ENCODE data around the gene KLK1.
"Not testable (repeated sequence)": the region's sequence is repeated elsewhere in the genome, so short reads cannot be mapped to it uniquely, and the experiment has no call there.

The KLK1 gene

GRCh38 chr19:50791594-50792271 is 31.9 kb downstream of the KLK1 start:
- DNase-seq = no peak

DNA sequence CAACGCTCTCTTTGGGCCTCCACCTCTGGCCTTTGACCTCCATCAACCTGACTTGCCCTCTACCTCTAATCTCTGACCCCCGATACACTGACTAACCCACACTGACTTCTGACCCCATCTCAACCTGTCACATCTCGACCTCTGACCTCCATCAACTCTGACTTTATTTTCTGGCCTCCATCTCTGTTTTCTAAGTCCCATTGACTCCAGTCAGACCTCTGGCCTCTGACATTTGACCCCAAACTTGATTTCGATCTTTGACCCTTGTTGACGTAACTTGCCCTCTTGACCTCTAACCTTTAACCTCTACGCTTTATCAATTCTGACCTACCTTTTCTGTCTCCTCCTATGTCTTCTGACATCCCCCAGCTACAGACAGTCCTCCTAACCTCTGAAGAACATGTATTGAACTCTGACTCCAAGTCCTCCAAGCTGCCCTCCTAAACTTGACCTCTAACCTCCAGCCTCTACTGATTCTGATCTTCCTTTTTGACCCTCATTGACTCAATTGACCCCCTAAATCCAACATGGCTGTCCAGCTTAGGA is 32.6 kb downstream of the KLK1 start:
- DNase-seq = no peak

DNA sequence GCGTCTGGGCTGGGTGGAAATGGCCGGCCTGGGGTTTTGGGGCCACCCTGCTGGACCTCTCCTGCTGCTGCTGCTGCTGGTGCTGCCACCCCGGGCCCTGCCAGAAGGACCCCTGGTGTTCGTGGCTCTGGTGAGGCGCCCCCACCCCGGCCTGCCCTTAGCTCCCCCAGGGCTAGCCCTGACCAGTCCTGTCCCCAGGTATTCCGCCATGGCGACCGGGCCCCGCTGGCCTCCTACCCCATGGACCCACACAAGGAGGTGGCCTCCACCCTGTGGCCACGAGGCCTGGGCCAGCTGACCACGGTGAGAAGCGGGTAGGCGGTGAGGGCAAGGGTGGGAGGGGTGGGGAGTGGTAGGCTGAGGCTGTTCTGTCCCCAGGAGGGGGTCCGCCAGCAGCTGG is 33.2 kb downstream of the KLK1 start, which contains the start of gene ACP4:
TSS of gene ACP4 (plus strand) at position 20 of the 400 bp plus-strand sequence. CDS start at position 20, 0 bp downstream.
- DNase-seq = no peak

DNA sequence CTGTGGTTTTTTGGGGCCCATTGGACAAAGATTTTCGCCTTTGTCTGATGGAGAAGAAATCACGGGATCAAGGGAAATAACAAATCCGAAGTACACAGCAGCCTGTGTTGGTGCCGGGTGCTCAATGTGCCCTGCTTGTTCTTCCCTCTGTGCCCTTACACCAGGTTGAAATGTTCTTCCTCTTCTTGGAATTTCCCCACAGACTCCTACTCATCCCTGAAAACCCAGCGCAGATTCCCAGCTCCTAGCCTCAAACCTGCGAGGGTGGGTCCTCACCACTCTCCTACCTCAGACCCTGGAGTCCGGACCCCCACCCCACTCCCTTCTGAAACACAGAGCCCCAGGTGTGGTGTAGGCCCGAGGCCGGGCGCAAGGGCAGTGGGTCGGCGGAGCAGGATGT is 38.3 kb downstream of the KLK1 start:
- no peak for DNase-seq

DNA sequence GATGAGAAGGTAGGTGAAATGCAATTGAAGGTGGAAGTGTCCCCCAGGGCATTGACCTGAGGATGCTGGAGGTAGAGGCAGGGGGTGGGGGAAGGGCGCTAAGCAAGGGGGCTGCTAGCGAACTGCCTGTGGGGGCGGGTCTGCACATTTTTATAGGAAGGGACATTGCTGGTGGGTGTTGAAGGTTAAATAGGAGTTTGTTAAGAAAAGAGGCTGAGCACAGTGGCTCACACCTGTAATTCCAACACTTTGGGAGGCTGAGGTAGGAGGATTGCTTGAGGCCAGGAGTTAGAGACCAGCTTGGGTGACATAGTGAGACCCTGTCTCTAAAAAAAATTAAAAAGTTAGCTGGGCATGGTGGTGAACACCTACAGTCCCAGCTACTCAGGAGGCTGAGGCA is 38.9 kb downstream of the KLK1 start:
- no peak for DNase-seq

GRCh38 chr19:50783848-50784152 is 39.8 kb downstream of the KLK1 start:
- DNase-seq = not testable (repeated sequence)

- no peak for DNase-seq
Observed at GRCh38 chr19:50780753-50781435, 42.7 kb downstream of the KLK1 start.

DNA sequence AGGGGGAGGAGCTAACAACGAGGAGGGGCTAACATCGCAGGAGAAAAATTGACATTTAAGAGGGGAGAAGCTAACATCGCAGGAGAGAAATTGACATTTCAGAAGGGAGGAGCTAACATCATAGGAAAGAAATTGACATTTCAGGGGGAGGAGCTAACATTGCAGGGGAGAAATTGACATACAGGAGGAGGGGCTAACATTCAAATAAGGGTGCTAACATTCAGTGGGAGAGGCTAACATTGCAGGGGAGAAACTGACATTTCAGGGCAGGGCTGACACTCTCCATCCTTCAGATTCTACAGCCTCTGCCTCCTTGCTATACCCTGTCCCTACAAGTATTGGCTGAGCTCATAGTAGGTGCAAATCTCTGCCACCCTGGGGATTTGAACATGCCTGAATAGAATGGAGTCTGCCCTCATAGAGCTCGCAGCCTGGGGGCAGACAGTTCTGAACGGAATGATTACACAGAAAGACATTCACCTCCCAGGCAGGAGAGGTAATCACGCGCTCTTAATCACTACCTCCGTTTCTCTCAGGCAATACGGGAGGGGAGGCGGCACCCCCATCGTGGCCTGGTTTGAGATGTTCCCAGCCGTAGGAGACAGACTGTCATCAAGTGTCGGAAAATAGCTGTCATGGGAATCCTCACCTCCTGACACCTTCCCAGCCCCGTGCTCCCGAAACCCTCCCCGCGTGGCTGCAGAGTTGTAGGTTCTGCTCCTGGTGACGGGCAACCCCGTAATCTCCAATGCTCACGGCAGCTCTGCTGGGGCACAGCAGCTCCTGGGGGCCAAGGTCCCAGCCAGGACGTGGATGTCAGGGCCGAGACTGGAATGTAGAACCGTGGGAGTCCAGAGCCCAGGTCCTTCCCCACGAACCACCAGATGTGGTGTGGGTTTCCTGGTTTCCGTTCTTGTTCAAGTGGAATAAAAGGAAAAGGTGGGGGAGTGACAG is 43.8 kb downstream of the KLK1 start:
- DNase-seq = no peak

DNA sequence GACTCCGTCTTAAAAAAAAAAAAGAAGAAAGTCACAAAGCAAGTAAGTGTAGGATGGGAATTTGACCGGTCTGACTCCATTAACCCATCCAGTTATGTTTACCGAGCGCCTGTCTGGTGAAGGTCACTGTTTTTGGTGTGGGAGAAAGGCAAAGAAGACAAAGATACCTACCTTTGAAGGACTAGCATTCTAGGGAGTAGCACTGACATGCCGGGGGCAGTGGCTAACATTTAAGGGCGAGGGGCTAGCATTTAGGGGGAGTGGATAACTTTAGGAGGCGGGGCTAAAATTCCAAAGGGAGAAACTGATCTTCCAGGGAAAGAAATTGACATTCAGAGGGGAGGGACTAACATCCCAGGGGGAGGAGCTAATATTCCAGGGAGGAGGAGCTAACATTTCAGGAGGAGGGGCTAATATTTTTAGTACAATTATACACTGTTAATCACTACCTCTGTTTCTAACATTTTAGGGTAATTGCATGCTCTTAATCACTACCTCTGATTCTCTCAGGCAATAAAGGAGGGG is 44.6 kb downstream of the KLK1 start:
- no peak for DNase-seq

DNA sequence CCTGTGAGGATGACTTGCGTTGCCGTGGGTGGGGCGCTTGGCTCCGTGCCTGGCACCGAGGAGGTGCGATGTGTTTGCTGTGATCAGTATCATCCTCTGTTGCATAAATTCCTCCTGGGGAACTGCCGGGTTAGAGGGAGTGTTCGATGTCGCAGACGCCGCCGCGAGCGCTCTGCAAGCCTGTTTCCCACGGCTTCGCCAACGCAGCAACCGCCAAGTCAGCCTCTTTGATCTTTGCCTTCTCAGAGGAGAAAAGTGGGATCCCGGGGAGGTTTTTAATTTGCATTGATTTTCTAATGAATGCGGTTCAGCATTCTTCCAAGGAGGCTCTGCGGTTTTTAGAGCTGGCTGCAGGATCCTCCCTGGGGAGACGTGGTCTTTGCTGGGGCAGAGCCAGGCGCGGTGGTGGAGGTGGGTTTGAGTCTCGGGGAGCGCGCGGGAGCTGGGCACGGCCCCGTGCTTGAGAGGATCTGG is 45.7 kb downstream of the KLK1 start:
- no peak for DNase-seq

DNA sequence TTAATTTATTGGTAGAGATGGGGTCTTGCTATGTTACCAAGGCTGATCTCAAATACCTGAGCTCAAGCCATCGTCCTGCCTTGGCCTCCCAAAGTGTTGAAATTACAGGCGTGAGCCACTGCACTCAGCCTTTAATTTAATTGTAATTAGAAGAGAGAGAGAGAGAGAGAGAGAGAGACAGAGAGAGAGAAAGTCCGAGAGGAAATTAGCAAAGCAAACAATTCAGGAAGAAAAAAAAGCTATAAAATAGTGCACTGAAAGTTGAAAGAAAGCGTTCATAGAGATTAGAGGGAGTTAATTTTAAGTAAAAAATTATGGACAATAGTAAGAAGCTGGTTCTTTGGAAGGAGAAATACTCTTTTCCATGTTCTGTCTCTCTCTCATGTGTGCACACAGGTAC is 46.3 kb downstream of the KLK1 start:
- DNase-seq = no peak

GRCh38 chr19:50776131-50776530 is 47.5 kb downstream of the KLK1 start:
- no peak for DNase-seq

DNA sequence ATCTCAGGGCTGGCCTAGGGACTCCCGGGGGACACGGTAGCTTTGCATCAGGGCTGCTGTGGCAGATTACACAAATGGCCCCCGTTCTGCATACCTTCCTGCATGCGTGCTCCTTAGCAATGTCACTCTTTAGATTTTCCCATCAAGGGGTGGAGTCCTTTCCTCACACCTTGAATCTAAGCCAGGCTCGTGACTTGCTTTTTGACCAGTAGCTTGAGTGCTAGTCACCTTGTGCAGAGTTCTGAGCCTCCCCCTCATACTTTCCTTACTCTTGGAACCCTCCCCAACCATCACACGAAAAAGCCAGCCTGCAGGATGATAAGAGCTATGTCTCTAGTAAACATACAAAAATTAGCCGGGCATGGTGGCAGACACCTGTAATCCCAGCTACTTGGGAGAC is 50.1 kb downstream of the KLK1 start:
- DNase-seq = not testable (repeated sequence)

GRCh38 chr19:50772912-50773311 is 50.7 kb downstream of the KLK1 start:
- DNase-seq = not testable (repeated sequence)

- no peak for DNase-seq
Observed at GRCh38 chr19:50772476-50772875, 51.1 kb downstream of the KLK1 start.

DNA sequence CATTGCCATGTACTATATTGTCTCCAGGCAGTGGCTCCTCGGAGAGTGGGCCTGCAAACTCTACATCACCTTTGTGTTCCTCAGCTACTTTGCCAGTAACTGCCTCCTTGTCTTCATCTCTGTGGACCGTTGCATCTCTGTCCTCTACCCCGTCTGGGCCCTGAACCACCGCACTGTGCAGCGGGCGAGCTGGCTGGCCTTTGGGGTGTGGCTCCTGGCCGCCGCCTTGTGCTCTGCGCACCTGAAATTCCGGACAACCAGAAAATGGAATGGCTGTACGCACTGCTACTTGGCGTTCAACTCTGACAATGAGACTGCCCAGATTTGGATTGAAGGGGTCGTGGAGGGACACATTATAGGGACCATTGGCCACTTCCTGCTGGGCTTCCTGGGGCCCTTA is 52.7 kb downstream of the KLK1 start:
- DNase-seq = no peak

DNA sequence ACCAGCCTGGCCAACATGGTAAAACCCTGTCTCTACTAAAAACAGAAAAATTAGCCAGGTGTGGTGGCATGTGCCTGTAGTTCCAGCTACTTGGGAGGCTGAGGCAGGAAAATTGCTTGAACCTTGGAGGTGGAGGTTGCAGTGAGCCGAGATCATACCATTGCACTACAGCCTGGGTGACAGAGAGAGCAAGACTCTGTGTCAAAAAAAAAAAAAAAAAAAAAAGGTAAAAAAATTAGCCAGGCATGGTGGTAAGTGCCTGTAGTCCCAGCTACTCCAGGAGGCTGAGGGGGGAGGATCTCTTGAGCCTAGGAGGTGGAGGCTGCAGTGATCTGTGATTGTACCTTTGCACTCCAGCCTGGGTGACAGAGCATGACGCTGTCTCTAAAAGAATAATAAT is 53.4 kb downstream of the KLK1 start, which contains the start of gene GPR32:
TSS of gene GPR32 (plus strand) at position 301 of the 400 bp plus-strand sequence. CDS start 137 bp downstream, outside the sequence.
- not testable (repeated sequence) for DNase-seq
